Cardiac septum (tissue), 1 donor: ENCODE measurements around the gene ERI3. TPM values are rescaled to one million over a fixed set of nuclear protein-coding genes. Genes with fewer than 3 reads are reported as not detected.
A peak's percentile ranks its signal among the peaks of the same experiment; 100 is the strongest.

Source experiments
- DNase-seq: peaks from one replicate; pipeline ENCODE4 v3.0.0-alpha.2; 2020; ENCODE audit warnings: low spot score
- intact Hi-C: fragments of 100-400 bp; cut with DNase I; formaldehyde crosslinking; loops from one replicate; pipeline ENCODE4 v1.14.0; 2022
- total RNA-seq: library from RNA; stranded (reverse); fragmentation: NEBNext Ultra II Directional; extraction: Animal tissue kit (Norgen Biotek cat#: 25700); gene quantifications from one replicate; pipeline ENCODE4 v1.2.1, GENCODE V29; 2021
- donor health status: DM: no; HTN: no; CAD: no.

ERI3 gene
- total RNA-seq, 1 donor from 2014 or later, result 45.0 TPM

DNA sequence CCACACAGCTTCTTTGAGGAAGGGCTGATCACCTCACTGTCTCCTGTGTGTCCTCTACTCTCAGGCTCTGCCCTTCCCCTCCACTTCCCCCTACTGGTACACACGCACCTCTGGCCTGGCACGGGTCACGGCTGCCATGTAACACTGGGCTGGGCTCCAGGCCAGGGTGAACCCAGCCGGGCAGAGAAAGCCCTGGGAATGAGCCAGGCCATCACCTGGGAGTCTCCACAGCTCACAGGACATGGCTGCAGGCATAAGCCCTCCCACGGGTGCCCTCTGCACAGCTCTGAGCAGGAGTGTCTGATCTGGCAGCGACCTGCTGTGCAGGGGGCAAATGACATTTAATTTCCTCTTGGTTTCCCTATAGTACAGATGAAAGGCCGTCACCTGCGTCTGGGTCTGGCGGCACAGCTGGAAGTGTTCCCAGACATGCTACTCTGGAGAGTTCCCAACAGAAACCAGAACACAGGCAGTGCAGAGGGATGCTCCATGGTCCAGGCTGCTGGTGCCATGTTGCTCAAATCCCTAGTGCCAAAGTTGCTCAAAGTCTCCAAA lies 61.2 kb downstream of the ERI3 start:
- peak; percentile 81 for DNase-seq
- intact Hi-C loops, result loop anchor here (2.0 to 5.0 kb wide), 2 partner anchors 42 to 77 kb away; no protein-coding TSS in a partner anchor

DNA sequence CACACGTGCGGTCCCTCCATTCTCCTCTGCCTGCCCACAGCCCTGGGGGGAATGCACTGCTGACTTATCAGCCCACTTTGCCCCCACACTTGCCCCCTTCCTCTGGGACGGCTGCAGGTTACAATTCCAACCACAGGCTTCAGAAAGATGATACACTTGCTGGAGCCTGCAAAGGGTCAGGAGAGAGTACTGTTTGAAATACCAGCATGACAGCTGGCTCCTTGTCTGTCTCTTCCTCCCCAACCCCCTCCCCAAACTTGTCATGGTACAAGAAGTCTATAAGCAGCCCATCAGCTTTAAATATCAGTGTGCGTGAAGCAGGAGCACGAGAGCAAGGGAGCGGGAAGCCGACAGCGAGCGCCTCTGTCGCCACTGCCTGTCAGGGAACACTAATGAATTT lies 62.4 kb downstream of the ERI3 start:
- intact Hi-C loops, result loop anchor here (5.0 kb wide), 1 partner anchor 40 kb away; no protein-coding TSS in a partner anchor
- DNase-seq, result no peak

DNA sequence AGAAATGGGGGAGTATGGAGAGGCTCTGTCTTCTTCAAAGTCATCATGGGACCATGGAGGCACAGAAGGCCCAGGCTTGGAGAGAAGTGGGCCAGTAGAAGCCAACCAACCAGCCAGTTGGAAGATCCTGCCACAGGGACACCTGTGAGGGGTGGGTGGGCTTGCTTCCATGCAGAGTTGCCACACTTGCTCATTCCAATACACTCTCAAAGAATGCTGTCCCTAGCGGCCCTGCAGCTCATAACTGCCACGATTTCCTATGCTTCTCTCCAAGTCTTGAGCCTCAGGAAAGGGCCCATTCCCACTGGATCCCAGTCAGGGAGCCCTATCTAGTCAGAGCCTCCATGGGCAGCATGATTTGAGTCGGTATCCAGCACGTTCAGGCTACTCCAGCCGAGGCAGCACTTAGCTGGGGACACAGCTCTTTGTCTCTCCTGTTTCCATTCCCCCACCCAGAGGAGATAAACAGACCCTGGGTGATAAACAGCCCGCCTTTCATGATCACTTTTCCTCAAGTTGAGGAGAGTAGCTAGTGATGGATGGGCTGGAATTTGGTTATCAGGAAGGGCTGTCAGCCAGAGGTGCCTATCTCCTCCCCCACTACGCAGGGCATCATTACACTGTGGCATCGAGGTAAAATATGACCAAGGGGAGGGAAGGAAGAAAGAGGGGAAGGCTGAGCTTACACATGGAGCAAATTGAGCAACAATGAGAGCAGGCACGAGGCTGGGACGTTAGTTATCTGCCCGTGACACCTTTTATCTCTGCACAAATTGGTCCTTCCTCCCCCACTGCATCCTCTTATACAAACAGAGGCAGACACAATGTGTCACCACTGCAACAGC lies 64.6 kb downstream of the ERI3 start:
- intact Hi-C loops, result loop anchor here (5.0 kb wide), 1 partner anchor 38 kb away; no protein-coding TSS in a partner anchor
- DNase-seq, result no peak

DNA sequence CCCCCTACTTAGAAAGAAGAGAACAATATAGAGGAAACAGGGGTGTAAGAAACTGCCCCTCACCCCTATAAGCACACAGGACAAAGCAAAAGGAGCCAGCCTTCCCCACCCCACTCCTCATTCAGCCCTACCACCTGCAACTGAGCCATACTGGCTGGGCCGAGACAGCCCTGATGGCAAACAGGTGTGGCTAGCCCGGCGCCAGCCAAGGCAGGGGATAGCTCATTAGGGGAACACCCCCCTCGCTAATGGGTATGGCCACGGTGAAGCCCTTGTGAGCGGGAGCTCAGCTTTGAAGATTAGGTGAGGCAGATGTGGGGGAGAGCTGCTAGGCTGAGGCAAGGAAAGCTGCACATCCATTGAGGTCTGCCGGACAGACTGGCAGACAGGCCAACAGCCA lies 65.5 kb downstream of the ERI3 start:
- DNase-seq, result no peak
- intact Hi-C loops, result no loop called here

DNA sequence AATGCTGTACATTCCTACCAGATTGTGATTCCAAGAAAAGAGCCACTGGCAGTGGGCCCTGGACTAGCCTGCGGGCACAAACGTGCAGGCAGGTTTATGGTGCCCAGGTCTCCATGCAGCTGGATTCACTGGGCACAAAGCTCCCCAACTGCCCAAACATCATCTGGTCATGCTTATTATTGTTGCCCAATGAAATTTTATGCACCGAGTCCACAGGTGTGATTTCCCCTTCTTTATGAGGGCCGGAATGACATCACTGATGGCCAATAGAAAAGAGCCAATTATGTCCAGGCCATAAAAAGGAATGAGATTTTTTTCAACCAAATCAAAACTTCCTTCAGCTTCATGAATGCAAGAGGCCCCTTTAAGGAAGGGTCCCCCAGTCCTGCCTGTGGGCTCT lies 66.2 kb downstream of the ERI3 start:
- intact Hi-C loops, result no loop called here
- no peak for DNase-seq

DNA sequence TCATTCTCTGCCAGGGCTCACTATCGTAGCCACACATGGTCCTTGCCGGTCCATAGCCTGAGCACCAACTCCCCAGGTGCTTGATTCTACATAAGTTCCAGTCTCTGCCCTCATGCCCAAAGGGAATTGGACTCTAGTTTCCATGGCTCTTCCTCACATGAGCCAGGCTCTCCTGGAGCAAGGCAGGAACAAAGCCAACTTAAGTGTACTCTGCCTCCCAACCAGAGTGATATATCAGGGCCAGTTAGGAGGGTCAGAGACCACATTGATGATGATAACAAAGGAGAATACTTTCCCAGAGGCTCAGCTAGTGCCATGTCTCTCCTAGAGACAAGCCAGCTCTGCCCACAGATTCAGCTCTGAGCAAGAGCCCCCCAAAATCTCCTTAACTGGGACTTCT lies 70.9 kb downstream of the ERI3 start:
- intact Hi-C loops, result no loop called here
- DNase-seq, result no peak

DNA sequence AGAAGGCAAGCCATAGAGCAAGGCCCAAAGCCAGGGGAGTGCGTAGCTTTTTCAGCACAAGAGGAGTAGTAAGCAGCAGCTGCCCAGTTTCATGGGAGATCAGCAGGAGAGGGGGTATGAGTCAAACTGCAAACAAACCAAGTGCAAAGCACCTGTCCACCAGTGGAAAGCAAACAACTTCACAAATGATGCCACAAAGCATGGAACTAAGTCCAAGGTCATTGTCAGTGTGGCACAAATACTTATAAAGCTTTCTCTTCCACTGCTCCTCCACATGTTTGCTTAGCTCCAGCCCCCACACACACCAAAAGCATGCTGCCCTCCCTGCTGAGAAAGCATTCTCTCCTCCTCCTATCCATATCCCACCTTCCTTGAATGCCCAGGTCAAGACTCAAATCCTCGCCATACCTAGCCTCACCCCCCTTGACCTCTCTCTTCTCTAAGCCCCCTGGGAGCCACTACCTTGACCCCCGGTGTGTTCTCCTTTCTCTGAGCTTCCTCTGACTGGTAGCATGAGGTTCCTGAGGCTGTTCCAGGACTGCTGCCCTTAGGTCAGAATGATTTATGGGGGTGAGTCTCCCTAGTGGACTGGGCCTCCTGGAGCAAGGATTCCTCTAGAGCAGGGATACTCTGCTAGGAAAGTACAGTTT lies 71.4 kb downstream of the ERI3 start:
- intact Hi-C loops, result no loop called here
- DNase-seq, result no peak

DNA sequence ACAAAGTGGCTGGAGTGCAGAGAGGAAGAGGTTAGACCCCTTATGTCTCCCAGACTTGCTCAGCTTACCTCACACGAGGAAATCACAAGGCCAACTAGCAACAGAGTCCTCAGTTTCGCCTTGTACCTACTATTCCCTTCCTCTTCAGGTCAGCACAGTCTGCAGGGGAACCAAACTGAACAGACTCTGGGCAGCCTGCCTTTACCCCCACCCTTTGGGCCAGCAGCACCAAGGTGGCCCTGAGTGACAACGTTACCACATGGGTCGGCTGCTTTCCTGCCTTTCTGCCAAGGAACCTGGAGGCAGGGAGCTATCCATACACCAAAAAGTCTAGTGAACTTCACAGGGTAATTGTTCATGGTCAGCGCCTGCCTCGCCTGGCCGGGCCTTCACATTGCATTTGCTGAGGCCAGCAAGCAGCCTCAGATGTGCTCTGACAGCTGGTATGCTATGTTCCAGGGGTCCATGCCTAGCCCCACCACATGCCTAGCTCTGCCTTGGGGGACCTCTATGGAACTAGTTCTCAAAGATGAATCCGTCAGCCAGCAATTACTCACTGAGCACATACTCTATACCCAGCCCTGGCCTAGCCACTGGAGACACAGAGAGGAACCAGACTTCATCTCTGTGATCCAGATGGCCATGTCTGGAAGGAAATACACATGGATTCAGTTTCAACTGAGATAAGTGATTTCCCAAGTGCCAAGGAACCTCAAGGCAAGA lies 72.2 kb downstream of the ERI3 start:
- DNase-seq, result no peak
- intact Hi-C loops, result no loop called here

DNA sequence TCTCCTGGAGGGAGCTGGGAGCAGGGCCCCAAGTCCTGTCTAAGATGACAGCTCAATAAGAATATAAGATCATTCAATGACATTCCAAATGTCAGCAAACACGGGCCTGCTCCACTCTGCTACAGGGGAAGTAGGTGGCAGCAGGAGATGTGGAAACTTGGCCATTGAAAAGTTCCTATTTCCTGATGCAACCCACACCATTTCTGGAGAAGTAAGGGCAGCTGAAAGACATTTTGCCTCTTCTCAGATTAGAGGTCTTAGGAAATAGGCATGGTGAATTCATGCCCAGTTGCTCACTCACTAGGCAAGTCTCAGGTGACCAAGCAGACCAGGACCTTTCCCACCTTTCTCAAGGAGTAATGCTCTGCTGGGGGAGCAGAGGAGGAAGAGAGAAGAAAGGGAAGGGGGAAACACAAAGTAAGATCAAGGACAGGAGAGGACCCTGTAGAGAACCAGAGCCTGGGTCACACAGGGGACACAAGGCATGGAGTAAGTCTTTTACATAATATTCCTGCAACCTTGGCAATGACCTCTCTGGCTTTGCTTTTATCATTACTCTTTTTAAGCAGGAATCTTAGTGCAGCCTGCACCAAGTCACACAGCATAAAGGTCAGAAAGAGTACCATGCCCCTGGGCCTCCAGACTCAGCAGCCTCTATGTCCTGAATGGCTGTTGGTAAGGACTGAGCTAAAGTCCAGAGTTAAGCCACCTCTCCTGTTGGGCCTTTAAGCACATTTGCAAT lies 72.9 kb downstream of the ERI3 start:
- intact Hi-C loops, result no loop called here
- DNase-seq, result no peak

DNA sequence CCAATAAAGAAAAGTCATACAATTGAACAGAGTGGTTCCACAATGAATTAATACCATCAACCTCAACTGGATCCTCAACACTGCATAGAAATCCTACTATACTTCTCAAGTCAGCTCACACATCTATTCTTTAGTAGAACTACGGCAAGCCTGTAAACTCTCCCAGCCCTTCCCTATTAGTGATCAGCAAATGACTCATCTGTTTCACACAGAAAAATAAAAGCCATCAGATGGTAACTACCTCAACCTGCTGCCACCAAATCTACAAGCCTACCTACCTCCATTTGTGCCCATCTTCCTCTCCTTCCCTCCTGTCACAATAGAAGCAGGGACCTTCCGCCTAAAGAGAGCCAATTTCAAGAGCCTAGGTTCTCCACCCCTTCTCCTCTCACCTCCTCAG lies 78.2 kb downstream of the ERI3 start:
- DNase-seq, result no peak
- intact Hi-C loops, result no loop called here

DNA sequence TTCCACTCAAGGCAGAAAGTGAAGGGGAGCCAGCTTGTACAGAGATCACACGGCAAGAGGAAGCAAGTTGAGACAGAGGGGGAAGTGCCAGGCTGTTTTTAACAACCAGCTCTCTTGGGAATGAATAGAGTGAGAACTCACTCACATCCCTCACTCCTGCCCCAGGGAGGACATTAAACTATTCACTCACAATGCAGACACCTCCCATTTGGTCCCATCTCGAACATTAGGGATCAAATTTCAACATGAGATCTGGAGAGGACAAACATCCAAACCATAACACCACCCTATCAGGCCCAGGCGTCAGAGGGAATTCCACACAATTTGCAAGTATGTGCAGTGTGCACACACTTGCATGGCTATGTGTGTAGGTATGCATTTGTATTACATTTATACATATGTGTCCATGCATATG lies 79.1 kb downstream of the ERI3 start:
- intact Hi-C loops, result no loop called here
- no peak for DNase-seq

DNA sequence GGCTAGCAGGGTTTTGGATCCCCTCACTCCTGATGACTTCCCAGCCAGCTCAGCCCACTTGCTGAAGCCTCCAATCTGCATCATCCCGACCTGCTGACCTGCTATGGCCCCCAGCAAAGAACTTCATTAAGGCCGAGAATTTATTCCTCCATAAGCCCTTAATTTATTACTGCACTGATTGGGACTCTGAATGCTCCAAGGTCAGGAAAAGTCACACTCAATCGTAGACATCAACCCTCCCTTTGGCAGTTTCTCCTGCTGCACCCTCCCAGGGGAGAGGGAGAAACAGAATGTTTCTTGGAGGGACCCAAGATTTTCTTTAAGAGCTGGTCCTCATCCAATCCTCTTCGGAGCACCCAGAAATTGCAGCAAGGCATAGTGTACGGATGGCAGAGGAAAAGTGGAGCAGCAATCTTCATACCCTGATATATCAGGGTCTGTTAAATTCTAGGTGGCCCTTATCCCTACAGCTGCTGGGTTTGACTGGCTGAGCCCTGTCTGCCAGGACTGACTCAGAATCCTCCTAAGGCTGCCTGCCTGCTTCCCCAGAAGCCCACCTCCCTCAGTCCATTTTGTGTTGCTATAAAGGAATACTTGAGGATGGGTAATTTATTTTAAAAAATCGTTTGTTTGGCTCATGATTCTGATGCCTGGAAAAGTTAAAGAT lies 79.6 kb downstream of the ERI3 start:
- intact Hi-C loops, result no loop called here
- no peak for DNase-seq

DNA sequence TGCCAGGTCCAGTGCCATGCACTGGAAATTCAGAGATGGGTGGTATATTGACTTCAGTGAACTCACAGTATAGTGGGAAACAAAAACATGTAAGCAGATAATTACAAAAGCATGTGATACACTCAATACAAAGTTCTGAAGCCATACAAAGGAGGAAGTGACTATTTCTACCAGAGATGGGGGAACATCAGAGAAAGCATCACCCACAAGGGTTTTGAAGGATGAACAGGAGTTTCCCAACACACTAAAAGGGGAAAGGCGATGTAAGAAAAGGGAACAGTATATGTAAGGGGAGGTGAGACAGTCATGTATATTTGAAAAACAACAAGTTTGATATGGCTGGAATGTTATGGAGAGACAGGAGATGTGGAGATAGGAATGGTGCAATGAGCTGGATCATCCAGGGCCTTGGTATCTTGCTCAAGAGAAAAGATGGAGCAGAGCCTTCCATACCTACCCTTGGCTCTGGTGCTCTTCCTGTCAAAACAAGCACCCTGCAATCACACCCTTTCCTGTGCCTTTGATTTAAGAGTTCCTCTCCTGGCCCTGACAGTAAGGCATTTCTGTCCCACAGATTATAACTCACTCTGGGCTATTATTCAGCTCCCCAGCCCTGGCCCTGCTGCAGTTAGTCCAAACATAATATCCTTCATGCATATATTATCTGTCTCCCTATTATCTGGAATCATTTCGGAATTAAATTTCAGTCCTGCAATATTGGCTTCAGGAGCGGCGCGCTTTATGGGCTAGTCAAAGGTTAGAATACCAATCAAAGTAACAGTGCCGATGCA lies 81.3 kb downstream of the ERI3 start:
- no peak for DNase-seq
- intact Hi-C loops, result no loop called here

DNA sequence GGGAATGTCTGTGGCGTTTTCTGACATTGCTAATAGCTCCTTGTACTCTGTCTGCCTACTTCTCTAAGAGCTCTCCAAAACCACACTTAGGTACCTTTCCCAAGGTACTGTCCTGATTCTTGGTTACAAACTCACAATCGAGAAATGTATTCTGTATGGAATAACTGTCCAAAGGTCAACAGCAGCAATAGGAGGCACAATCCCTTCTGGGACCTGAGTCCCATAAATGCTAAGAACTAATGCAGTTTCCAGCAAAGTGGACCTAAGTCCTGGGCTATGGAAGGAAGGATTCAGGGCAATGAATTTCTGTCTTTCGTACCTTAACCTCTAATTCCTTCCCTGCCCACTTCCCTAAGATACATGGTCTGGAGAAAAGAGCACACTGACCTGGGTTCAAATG lies 82.1 kb downstream of the ERI3 start:
- intact Hi-C loops, result no loop called here
- DNase-seq, result no peak

DNA sequence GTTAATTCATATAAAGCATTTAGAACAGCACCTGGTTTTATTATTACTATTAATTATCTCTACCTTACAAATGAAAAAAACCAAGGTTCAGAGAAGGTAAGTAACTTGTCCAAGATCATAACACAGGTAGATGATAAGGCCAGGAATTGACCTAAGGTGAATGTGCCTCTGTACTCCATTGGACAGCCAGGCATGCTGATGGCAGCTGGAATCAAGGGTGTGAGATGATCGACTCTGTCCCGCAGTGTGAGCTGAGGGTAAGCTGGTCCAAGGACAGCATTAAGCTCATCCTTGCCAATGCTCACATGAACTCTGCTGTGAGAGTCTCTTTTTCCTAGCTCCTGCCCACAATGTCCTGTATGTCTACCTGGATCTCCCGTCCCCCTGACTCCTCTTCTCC lies 83.4 kb downstream of the ERI3 start:
- intact Hi-C loops, result no loop called here
- no peak for DNase-seq

DNA sequence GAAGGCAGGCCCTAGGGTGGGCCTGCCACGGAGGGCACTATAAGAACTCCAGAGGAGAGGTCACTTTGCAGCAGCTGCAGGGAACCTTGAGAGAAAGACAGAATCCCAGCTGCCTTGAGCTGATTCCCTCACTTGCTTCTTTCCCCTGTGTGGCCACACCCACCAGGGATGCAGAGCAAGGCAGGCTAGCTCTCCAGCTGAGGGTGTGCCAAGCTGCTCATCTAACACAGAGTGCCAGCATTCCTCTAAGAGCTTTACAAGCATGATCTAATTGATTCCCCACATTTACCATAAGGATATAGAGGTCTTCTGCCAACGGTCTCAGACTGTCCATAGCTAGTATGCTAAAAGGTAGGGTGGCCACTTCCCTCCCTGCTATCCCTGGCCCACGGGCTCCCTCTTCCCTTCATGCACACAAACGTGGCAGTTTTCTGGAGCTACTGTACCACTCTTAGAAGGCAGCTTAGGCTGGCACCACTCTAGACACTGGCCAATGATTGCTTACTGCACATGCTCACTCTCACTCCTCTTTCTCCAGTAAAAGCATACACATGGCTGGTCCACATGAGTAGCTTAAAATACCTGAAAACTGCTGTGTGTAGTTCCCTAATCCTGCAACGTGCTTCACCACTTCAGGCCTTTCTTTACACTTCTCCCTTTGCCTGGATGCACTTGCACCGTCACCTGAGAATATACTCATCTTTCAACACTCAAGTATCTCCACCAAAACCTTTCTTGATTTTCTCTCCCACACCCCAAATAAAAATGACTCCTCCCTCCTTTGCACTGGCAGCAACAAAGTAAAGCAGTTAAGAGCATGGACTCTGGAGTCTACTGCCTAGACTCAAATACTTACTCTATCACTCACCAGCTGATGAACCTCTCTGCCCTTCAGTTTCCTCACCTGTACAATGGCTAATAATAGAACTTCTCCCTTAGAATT lies 84.1 kb downstream of the ERI3 start:
- DNase-seq, result no peak
- intact Hi-C loops, result no loop called here

DNA sequence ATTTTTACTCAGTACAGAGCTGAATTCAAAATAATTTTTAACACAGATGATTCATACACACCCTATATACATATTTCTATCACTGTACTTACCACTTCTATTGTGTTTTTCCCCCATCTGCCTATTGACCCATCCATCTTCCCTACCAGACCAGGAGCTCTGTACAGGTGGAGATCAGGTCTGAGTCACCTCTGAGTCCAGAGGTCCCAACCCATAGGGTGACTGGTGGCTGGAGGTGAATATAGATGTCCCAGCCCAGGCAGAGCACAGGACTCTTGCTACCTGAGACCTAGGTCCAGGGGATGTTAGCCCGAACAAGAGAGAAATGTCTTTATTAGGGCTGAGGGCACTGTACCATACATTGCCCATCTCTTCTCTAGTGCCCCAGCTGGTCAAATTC lies 87.0 kb downstream of the ERI3 start:
- no peak for DNase-seq
- intact Hi-C loops, result no loop called here
